Right renal pelvis (tissue), 4 donors: Measurements from ENCODE around the gene CFAP410. TPM values are rescaled to one million over a fixed set of nuclear protein-coding genes. Genes with fewer than 3 reads are reported as not detected.
A peak's percentile ranks its signal among the peaks of the same experiment; 100 is the strongest.

ENCODE experiments used
- DNase-seq, 4 donors: peaks; one replicate each; pipeline ENCODE4 v3.0.0-alpha.2; 2013; ENCODE audit warnings: low read depth in 4 of 4, low spot score in 3 of 4, missing footprints in 1 of 4
- polyA plus RNA-seq, 4 donors: library from polyadenylated mRNA; unstranded; fragments of 120-200 nt; gene quantifications; one replicate each; pipeline ENCODE4 v1.2.1, GENCODE V29; 2013; ENCODE audit not compliant: insufficient read length in 4 of 4

Gene CFAP410
- 10 to 100 TPM; 20.7 to 36.2 (median 22.2) TPM for polyA plus RNA-seq

- peak; percentile 86 to 91 (median 88) for DNase-seq
Measured at GRCh38 chr21:44338971-44339910, at the start of gene CFAP410. Gene CFAP410 (minus strand): TSS chr21:44339390. CDS start chr21:44339194, 196 bp downstream.

DNA sequence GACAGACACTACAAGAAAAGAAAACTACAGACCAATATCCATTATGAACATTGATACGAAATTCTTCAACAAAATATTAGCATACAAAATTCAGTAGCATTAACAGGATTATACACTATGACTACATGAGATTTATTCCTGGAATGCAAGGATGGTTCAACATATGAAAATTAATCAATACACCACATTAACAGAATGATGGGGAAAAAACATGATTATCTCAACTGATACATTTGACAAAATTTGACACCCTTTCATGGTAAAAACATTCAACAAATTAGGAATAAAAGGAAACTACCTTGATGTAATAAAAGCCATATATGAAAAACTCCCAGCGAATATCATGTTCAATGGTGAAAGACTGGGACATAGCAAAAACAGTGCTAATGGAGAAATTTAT, 45.8 kb upstream of the CFAP410 start:
- no peak for DNase-seq

GRCh38 chr21:44383216-44383615, 44.0 kb upstream of the CFAP410 start:
- no peak for DNase-seq

- DNase-seq, result no peak
Measured at GRCh38 chr21:44382536-44382935, 43.3 kb upstream of the CFAP410 start.

GRCh38 chr21:44381874-44382273, 42.7 kb upstream of the CFAP410 start:
- DNase-seq, result no peak

GRCh38 chr21:44380876-44381275, 41.7 kb upstream of the CFAP410 start:
- DNase-seq, result no peak

GRCh38 chr21:44379991-44380865, 41.0 kb upstream of the CFAP410 start:
- DNase-seq, result no peak

GRCh38 chr21:44379515-44379848, 40.3 kb upstream of the CFAP410 start:
- DNase-seq, result no peak

GRCh38 chr21:44378646-44379514, 39.7 kb upstream of the CFAP410 start:
- DNase-seq, result no peak

DNA sequence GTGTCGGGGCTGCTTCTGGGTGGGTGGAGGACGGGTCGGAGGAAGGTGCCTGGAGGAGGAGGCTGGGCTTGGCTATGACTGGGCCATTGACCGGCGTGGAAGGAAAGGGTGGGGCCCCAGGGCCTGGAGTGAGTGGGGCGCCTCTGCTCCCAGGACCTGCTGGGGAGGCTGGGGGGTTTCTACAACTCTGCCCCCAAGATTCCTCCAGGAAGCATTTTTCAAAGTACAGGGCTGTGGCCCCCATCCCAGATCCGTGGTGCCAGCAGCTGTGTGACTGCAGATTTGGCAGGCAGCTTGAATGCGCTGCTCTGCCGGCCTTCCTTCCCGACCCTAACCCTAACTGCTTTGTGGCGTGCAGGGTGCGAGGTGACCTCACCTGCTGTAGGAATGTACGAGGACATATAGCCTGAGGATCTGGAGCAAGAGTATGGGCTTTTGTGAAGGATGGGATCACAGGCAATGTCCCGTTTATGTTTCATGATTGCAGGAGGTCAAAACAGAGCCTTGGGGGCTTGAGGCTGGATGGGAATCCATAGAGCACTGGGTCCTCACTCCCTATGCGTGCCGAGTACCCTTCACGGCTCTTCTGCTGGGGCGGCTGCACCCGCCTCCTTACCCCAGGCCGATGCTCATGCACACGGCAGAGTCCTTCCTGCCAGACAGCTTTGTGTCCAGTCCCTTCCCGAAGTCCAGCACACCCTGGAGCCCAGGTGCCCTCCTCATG, 38.9 kb upstream of the CFAP410 start:
- no peak for DNase-seq

DNA sequence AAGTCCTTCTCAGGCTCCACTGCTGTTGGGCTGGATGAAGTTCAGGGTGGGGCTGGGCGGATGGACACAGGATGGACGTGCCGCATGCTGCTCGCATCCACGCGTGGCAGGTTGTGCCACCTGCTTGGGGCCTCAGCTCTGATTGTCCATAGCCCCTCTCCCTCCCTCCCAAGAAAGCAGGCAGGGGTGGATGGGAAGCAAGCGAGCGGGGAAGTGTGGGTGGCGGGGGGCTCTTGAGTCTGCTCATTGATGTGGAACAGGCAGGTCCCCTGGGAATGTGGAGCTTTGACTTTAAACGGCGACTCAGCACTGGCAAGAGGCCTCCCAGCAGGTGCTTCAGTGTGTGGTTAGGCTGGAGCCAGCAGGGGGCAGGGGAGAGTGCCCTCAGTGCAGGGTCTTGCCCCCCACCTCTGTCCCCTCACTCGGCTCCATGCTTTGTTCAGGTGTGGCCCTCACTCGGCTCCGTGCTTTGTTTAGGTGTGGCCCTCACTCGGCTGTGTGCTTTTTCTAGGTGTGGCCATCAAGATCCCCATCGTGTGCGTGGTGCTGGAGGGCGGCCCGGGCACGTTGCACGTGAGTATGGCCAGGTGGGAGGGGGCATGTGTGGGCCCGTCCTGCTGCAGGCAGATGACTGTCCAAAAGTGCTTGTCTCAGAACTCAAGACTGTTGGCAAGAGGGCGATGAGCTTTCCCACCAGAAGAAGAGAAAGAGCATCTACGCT, 38.2 kb upstream of the CFAP410 start:
- DNase-seq, result no peak

DNA sequence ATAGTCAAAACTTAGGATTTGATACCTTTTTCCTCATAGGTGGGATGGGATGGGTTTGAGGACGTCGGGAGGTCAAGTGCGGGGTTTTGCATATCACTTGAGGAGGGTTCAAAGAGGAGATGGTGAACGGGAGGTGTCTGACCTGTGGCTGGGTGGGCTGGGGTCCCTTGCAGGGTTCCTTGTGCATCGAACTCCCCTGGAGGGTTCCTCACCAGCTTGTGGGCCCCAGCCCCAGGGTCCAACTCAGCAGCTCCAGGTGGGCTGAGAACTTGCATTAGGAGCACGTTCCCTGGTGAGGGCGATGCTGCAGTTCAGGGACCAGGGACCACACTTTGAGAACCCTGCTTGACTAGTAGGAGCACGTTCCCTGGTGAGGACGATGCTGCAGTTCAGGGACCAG, 37.4 kb upstream of the CFAP410 start:
- no peak for DNase-seq

DNA sequence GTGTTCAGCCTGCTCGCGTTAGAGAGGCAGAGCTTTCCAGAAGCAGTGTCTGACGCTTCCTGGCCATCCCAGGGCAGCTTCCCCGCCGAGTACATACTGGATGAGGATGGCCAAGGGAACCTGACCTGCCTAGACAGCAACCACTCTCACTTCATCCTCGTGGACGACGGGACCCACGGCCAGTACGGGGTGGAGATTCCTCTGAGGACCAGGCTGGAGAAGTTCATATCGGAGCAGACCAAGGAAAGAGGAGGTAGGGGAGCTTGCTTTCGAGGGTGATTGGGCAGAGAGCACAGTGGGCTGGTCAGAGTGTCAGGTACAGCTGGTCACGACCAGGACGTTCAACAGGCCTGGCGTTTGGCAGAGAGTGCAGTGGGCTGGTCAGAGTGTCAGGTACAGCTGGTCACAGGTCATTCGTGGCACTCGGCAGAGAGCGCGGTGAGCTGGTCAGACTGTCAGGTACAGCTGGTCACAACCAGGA, 36.6 kb upstream of the CFAP410 start:
- DNase-seq, result no peak

GRCh38 chr21:44375281-44375651, 36.1 kb upstream of the CFAP410 start:
- no peak for DNase-seq

DNA sequence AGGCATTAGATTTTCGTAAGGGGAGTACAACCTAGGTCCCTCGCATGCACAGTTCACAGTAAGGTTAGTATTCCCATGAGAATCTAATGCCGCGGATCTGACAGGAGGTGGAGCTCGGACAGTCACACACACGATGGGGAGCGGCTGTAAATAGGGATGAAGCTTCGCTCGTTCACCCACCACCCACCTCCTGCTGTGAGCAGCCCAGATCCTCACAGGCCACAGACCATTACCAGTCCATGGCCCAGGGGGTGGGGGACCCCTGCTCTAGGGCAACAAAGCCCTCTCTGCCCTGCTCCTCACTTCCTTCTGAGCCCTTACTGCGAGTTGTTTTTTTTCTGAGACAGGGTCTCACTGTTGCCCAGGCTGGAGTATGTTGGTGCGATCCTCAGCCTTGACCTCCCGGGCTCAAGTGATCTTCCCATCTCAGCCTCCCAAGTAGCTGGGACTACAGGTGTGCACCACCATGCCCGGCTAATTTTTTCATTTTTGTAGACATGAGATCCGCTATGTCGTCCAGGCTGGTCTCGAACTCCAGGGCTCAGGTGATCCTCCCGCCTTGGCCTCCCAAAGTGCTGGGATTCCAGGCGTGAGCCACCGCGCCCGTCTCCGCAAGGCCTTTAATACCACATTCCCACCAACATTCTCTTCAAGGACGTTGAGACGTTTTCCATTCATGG, 35.6 kb upstream of the CFAP410 start:
- DNase-seq, result no peak

- no peak for DNase-seq
Measured at GRCh38 chr21:44372616-44373015, 33.4 kb upstream of the CFAP410 start.

GRCh38 chr21:44371596-44371995, 32.4 kb upstream of the CFAP410 start:
- DNase-seq, result no peak

DNA sequence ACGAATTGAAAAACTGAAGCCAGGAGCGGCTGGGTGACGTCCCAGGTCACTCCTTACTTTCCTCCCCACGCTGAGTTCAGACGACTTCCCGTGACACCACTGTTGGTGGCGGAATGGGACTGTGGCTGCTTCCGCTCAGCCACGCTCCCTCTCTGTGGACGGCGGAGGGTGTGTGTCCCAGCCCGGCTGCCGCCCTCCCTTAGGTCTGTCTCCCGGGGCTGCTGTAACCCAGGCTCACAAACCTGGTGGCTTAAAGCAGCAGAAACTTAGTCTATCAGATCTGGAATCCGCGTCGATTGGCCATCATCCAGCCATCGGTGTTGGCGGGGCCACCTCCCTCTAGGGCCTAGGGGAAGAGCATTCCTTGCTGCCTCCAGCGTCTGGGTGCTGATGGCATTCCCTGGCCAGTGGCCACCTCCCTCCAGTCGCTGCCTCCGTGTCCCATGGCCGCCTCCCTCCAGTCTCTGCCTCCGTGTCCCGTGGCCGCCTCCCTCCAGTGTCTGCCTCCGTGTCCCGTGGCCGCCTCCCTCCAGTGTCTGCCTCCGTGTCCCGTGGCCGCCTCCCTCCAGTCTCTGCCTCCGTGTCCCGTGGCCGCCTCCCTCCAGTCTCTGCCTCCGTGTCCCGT, 31.7 kb upstream of the CFAP410 start:
- DNase-seq, result no peak
